Measurements from ENCODE around the gene TRAF4.

TRAF4 gene

DNA sequence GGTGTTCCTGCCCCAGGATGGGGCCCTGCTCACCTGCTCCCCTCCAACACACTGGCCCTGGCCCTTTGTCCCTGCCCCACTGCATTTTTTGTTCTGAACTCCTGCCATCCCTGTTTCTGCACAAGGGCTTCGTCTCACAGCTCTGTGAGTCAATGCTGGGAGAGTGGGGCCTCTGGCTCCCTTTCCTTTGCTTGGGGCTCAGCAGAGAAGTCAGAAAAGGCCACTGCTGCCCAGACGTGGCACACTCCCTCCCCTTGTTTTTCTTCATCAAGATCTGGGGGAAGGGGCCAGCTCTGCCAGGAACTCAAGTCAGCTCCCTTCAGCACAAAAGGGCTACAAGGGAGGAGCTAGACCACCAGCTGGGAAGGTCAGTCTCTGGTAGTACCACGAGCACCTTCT, 41.1 kb upstream of the TRAF4 start:
- TF ChIP-seq, protein P1, sequence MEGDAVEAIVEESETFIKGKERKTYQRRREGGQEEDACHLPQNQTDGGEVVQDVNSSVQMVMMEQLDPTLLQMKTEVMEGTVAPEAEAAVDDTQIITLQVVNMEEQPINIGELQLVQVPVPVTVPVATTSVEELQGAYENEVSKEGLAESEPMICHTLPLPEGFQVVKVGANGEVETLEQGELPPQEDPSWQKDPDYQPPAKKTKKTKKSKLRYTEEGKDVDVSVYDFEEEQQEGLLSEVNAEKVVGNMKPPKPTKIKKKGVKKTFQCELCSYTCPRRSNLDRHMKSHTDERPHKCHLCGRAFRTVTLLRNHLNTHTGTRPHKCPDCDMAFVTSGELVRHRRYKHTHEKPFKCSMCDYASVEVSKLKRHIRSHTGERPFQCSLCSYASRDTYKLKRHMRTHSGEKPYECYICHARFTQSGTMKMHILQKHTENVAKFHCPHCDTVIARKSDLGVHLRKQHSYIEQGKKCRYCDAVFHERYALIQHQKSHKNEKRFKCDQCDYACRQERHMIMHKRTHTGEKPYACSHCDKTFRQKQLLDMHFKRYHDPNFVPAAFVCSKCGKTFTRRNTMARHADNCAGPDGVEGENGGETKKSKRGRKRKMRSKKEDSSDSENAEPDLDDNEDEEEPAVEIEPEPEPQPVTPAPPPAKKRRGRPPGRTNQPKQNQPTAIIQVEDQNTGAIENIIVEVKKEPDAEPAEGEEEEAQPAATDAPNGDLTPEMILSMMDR (conservative IDR thresholded peaks at IDR 0.05; ENCODE audit: low read depth), result no peak
- CTCF ChIA-PET, result no interaction called here
- H3K27ac ChIP-seq, result peak overlapping the region; percentile 51
- DNase-seq (ENCODE audit: low spot score), result no peak
- POLR2A ChIA-PET (ENCODE audit: low non-redundant PET), result no interaction called here

DNA sequence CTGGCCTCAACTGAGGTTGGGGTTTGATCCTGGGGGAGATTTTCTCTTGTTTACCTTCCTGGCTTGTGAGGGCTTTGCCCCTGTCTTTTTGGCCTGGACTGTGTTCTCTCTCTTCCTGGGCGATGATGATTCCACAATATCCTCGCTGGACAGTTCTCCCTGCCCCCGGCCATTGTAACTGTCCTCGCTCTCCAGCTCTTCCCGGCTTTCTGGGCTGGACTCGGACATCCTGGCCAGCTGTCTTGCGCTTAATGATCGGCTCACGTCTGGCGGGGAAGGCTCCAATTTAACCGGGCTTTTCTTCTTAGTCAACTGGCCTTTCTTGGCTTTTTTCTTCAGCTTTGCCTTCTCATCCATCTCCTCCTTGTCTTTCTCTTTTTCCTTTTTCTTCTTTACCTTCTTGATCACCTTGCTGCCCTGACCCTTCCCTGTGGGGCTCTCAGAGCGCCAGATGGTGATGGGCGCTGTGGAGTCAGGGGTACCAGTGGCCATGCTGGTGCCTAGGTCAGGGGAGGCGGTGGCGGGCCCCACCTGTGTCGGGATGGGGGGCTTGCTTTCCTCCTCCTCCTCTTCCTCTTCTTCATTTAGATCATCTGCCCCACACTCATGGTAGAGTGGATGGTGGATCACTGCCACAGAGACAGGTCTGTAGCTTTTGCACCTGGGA, 40.1 kb upstream of the TRAF4 start:
- CTCF ChIA-PET, result interaction anchor here (0.7 kb wide), 1 partner anchor 9 kb away, joined by 4 read pairs; no protein-coding TSS in a partner anchor
- POLR2A ChIA-PET (ENCODE audit: low non-redundant PET), result no interaction called here
- no peak for DNase-seq (ENCODE audit: low spot score)
- peak overlapping the region; percentile 51 for H3K27ac ChIP-seq
- TF ChIP-seq, protein P1 (conservative IDR thresholded peaks at IDR 0.05; ENCODE audit: low read depth), result no peak

DNA sequence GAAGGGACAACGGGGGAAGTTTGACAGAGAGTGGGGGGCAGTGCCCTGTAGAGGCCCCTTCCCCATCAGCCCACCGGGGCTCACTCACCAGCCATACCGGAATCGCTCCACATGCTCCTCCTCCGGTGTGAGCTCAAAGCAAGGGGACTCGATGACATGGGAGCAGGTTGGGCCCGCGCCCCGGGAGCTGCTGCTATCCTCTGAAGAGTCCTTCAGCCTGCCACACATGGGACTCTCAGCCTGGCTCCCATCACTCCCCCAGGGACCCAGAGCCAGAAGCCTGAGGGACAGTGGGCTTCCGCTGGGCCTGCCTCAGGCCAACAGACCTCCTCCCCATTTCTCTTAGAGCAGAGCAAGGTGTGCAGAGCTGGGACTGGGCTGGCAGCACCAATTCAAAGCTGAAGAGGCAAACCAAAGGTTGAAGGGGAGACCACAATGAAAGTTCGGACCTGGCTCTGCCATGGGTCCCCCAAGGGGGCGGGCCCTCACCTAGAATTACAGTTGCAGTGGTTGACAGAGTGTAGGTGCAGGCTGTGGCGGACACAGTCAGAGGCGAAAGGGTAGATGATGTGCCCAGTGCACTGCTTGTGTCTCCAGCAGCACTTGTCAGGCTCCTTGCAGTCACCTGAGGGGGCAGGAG, 39.5 kb upstream of the TRAF4 start:
- TF ChIP-seq, protein P1 (conservative IDR thresholded peaks at IDR 0.05; ENCODE audit: low read depth), result no peak
- POLR2A ChIA-PET (ENCODE audit: low non-redundant PET), result no interaction called here
- H3K27ac ChIP-seq, result peak overlapping the region; percentile 51
- CTCF ChIA-PET, result interaction anchor here (0.5 to 0.7 kb wide), 3 partner anchors 8 to 1428 kb away, joined by 3 to 4 read pairs (median 4); no protein-coding TSS in a partner anchor
- no peak for DNase-seq (ENCODE audit: low spot score)

DNA sequence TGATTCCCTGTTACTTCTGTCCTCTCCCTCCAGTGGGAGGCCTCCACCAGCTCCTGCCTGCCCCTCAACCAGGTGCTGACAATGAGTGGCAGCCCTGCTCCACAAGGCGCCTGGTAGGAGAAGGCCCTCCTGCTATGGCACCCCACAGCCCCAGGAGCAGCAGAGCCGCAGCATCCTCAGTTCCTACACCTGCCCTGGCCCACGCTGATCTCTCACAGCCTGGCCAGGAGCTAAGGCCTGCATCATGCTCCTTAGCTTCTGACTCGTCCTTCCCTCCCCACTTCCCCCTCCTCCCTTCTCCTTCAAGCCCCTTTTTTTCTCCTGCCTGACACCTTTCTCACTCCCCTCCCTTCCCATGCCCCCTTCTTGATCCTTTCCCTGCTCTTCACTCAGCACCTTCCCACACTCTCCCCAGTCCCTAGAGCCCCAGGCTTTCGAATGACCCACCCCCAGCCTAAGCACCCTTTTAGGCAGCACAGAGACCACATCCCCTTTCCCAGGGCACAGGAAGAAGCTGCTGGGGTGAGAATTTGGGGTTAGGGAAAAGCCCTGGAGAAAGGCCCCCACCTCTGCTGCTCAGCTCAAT, 38.6 kb upstream of the TRAF4 start:
- peak overlapping the region; percentile 51 for H3K27ac ChIP-seq
- CTCF ChIA-PET, result interaction anchor here (0.5 to 0.6 kb wide), 2 partner anchors 81 to 1428 kb away, joined by 3 to 4 read pairs; no protein-coding TSS in a partner anchor
- DNase-seq (ENCODE audit: low spot score), result no peak
- POLR2A ChIA-PET (ENCODE audit: low non-redundant PET), result interaction anchor here (0.6 kb wide), 1 partner anchor 1823 kb away, joined by 7 read pairs; no protein-coding TSS in a partner anchor
- TF ChIP-seq, protein P1 (conservative IDR thresholded peaks at IDR 0.05; ENCODE audit: low read depth), result no peak

DNA sequence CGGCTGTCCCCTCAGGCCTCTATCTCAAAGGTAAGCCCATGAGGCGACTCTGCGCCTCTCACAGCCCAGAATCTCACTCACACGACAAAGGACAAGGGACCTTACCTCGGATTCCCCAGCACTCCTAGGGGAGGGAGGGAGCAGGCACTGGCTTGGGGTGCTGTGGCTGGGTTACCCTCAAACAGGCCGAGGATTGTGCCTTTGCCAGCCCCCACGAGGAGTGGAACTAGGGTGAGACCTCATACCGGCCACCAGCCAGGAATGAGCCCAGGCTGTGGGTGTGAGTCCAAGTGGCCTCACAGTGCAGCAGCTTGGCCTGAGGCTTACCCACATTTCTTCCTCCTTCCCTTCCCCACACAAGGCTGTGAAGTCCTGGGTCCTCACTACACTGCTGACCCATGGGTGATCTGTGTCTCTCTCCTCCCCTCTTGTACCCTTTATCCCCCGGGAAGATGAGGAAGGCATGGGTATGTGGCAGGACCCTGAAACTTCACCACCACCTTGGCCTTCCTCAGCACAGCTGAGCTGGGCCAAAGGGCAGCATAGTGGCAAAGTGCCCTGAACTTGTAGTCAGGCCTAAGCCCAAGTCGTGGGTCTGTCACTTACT, 38.0 kb upstream of the TRAF4 start:
- TF ChIP-seq, protein P1 (conservative IDR thresholded peaks at IDR 0.05; ENCODE audit: low read depth), result no peak
- peak overlapping the region; percentile 51 for H3K27ac ChIP-seq
- DNase-seq (ENCODE audit: low spot score), result no peak
- CTCF ChIA-PET, result interaction anchor here (0.6 kb wide), 1 partner anchor 23 kb away, joined by 5 read pairs; no protein-coding TSS in a partner anchor
- POLR2A ChIA-PET (ENCODE audit: low non-redundant PET), result interaction anchor here (0.6 kb wide), 1 partner anchor 1823 kb away, joined by 7 read pairs; no protein-coding TSS in a partner anchor

Measured in RWPE1 (cell line).